GM18511 (cell line): ENCODE measurements around the gene OR2T33.
"Not testable (repeated sequence)": the region's sequence is repeated elsewhere in the genome, so short reads cannot be mapped to it uniquely, and the experiment has no call there.

Experiments
- ATAC-seq: cut with Tn5 transposase; IDR thresholded peaks from one replicate; pipeline ENCODE4 v1.9.1; 2021; ENCODE audit warnings: mild to moderate bottlenecking, moderate library complexity; ENCODE audit not compliant: unreplicated experiment

Gene OR2T33, protein sequence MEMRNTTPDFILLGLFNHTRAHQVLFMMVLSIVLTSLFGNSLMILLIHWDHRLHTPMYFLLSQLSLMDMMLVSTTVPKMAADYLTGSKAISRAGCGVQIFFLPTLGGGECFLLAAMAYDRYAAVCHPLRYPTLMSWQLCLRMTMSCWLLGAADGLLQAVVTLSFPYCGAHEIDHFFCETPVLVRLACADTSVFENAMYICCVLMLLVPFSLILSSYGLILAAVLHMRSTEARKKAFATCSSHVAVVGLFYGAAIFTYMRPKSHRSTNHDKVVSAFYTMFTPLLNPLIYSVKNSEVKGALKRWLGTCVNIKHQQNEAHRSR

DNA sequence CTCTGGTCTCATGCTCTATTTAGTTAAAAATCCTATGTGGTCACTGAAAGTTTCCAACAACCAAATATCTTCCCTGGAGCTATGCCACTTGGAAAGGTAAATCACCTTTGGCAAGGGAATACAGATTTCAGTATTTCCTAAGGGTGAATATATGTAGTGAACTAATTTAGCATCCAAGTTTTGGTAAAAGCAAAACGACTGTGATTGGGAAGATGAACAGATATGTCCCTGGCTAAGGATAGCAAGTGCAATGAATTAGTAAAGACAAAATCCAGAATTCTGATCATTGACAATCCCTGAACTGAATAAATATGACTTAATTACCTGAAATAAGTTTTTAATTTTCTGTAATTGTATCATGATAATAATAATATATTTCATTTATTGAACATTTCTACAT is at the start of gene OR2T33:
Gene OR2T33 (minus strand): TSS at position 101 of the 400 bp plus-strand sequence. CDS start 4,162 bp downstream, outside the sequence.
- no peak for ATAC-seq

DNA sequence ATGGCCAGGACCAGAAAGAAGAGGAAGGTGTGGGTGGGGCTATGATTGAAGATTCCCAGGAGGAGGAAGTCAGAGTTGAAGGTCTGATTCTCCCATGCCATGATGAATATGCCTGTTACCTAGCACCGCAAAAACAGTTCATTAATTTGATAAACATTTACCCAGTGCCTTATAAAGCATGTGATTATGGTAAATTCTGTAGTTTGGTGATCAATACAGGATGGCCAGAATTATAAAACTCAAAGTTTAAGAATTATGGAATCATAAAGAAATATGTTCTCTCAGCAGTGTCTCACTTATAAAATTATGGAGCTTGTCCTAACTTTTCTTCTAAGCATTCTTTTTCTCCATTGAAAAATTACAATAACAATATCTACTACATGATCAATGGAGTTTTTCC is 46.7 kb upstream of the OR2T33 start, which contains the start of gene OR2M7:
Gene OR2M7 (minus strand): TSS at position 101 of the 400 bp plus-strand sequence. CDS start 0 bp downstream, at position 101.
- ATAC-seq = no peak

DNA sequence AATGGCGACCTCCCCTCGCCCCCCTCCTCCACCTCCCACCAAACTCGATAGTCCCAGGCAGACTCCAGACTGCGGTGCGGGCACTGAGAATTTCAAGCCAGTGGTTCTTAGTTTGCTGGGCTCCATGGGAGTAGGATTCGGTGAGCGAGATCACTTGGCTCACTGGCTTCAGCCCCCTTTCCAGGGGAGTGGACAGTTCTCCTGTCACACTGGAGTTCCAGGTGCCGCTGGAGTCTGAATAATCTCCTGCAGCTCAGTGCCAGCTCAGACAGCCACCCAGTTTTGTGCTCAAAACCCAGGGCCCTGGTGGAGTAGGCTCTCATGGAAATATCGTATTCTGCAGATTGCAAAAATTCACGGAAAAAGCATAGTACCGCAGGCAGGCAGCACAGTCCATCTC is 39.0 kb upstream of the OR2T33 start:
- ATAC-seq = no peak

DNA sequence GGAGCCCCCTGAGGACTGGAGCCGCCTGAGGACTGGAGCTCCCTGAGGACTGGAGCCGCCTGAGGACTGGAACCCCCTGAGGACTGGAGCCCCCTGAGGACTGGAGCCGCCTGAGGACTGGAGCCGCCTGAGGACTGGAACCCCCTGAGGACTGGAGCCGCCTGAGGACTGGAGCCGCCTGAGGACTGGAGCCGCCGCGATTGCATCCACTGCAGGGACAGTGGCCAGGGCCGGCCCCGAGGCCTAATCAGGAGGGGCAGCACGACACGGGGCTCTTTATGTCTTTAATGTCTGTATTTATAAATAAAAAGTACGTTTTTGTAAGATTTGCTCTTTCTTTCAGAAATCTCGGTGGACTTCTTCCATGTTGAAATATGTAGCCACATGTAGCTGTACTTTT is 29.0 kb upstream of the OR2T33 start:
- not testable (repeated sequence) for ATAC-seq

DNA sequence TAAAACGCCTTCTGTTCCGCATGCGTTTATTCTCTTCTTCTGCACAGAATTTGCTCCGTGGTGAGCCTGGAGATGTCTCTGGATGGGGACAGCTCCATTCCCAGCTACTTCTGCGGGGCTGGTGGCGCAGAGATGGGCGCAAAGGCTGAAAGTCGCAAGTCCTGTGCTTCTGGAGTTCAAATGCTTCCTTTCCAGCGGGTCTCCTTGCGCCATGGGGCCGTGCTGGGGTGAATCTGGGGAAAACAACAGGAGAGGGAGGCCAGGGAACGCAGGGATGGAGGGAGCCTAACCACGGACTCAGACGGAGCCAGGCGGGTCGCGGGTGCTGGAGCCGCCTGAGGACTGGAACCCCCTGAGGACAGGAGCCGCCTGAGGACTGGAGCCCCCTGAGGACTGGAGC is 28.3 kb upstream of the OR2T33 start:
- ATAC-seq = no peak

DNA sequence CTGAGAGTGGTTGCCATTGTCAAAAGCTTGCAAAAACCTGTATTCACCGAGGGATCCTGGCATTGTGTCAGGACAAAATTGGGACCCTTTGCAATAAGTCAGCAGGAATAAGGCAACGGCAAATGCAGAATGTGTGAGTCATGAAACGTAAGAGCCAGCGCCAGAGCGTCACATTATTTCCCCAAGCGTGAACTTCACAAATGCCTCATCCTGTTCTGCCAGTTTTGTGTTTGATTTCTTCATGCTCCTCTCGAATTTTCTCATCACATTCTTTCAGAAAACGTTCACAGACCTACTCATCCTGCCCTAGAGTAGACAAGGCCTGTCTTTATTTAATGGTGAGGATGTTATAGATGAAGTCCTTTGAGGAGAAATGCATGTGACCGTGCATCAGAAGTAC is 27.9 kb upstream of the OR2T33 start:
- ATAC-seq = not testable (repeated sequence)

DNA sequence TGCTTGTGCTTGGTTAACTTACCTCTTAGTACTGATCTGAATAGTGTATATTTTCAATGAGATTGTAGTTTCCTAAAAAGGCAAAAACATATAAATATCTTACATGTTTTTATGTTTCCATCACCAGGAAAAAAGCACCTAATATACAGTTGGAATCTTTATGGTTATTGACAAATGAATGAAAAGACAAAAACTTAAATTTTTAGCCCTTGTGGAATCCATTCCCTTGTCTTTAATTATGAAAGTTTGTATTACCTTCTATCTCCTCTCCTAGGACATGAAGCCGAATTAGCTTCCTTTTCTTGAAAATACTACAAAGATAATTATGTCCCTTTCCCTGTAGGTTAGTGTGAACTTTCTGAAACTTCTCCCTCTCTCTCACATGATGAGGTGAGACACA is 25.5 kb upstream of the OR2T33 start, which contains the start of gene OR2T12:
Gene OR2T12 (minus strand): TSS at position 101 of the 400 bp plus-strand sequence. CDS start 7,846 bp downstream, outside the sequence.
- ATAC-seq = no peak

DNA sequence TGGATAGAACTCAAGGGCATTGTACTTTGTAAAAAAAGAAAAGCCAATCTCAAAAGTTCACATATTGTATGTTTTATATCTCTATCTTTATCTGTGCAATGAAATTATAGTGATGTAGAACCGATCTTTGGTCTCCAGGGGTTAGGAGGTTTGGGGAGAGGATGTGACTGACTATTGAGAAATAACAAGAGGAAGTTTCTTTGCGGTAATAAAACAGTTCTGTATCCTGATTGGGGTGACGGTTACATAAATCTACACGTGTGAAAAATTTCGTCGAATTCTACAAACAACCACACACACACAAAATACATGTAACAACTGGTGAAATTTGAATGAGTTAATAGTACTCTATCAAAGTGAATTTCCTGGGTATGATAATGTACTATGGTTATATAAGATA is 10.6 kb upstream of the OR2T33 start:
- ATAC-seq = no peak

DNA sequence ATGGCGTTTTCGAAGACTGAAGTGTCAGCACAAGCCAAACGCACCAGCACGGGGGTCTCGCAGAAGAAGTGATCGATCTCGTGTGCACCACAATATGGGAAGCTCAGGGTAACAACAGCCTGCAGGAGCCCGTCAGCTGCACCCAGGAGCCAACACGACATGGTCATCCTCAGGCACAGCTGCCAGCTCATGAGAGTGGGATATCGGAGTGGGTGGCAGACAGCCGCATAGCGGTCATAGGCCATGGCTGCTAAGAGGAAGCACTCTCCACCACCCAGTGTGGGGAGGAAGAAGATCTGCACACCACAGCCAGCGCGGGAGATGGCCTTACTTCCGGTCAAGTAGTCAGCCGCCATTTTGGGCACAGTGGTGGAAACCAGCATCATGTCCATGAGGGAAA is 4.6 kb downstream of the OR2T33 start:
- ATAC-seq = not testable (repeated sequence)

DNA sequence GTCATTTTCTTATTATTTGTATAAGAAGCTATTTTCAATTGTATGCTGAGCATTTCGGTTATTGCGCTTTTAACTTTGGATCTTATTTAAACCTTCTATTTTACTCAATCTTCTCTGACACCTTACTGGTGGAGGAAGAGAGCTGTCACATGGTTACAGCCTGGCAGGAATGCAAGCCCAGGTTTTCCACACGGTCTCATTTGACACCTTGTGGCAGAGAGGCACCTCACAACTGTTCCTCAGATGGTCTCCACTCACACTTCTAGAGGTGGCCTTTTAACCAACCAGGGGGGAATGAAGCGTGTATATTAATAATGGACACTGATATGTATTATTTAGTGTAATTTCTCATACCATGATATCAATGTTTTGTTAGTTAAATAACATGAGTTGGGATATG is 9.6 kb downstream of the OR2T33 start:
- ATAC-seq = no peak

DNA sequence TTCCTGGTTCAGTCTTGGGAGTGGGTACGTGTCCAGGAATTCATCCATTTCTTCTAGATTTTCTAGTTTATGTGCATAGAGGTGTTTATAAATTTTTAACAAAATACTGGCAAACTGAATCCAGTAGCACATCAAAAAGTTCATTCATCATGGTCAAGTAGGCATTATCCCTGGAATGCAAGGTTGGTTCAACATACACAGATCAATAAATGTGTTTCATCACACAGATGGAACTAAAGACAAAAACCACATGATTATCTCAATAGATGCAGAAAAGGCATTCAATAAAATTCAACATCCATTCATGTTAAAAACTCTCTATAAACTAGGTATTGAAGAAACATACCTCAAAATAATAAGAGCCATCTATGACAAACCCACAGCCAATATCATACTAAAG is 18.5 kb downstream of the OR2T33 start:
- not testable (repeated sequence) for ATAC-seq

DNA sequence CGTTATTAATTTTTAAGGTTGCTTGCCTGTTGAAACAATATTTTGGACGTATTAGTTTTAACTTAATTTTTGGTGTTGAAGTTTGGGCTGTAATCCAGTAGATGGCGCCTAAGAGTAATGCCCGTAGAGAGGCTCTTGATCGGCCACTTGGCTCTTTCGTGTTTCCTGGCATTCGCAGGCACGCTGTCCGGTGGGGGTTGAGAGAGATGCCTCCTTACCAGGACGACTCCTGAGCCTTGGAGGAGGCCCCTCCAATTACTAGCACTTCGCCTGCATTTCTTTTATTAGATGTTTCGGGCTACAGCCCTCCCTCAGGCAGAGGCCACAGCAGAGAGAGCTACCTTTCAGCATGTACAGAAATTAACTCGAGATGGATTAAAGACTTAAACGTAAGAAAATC is 34.6 kb downstream of the OR2T33 start:
- peak; percentile 93 for ATAC-seq

DNA sequence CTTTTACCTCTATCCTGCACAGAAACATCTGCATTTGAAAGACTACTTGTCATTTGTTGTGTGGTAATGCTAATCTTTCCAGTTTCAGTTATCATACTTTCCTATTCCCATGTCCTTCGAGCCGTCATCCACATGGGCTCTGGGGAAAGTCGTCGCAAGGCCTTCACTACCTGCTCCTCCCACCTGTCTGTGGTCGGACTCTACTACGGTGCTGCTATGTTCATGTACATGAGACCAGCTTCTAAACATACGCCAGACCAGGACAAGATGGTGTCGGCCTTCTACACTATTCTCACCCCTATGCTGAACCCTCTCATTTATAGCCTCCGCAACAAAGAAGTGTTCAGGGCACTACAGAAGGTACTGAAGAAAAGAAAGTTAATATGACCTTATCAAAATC is 38.3 kb downstream of the OR2T33 start:
- no peak for ATAC-seq

DNA sequence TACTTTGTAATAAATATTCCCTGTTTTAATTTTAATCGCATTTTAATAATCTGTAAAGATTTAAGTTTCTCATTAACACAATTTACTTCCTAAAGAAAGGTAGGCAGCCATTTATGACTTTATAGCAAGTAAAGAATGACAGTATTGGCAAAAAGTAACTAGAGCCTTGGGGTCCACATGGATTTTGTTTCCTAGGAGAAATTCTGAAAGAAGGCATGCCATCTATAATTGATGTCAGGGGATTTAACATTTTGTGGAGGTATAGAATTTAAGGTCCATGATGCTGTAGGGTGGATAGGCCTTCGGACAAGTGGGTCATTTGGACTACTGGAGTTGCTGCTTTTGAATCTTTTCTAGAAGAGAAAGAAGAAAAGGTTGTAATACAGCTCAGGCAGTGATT is 46.7 kb downstream of the OR2T33 start, which contains the start of gene OR2M4:
Gene OR2M4 (plus strand): TSS at position 301 of the 400 bp plus-strand sequence. CDS start 7,512 bp downstream, outside the sequence.
- no peak for ATAC-seq

DNA sequence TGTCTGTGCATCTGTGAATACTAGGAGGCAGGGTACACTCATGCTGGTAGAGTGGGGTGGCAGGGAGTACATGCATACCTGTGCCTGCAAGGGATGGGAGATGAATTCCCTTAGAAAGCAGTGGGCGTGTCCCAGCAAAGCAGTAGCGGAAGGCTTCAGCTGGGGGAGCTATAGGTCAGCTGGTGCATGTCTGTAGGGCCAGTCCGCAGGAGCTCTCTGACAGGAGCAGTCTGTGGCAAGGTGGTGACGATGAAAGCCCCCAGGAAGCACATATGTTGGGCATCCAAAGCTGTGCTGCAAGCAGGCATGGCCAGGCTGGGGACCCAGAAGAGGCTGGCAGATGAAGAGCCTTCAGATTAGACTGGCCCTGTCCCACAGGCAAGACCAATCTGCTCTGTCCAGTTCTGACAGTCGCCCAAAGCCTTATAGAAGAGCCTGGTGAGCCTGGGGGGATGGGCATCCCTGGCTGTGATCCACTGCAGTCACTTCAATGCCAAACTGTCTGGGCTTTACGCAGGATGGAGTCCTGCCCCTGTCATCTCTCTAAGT is 48.3 kb downstream of the OR2T33 start:
- no peak for ATAC-seq

DNA sequence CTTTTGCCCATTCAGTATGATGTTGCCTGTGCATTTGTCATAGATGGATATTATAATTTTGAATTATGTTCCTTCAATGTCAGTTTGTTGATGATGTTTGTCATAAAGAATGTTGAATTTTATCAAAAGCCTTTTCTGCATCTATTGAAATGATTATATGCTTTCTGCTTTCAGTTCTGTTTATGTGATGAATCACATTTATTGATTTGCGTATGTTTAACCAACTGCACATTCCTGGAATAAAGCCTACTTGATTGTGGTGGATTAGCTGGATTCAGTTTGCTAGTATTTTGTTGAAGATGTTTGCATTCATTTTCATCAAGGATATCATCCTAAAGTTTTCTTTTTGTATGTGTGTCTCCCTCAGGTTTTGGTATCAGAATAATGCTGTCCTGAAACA is 52.2 kb downstream of the OR2T33 start:
- no peak for ATAC-seq
